Activated CD8-positive, alpha-beta memory T cell treated with anti-CD3 and anti-CD28 coated beads, Interleukin-2, amount 50 U/mL, for 24 hours (primary cell): ENCODE data around the gene P2RY8.
"Not testable (repeated sequence)": the region's sequence is repeated elsewhere in the genome, so short reads cannot be mapped to it uniquely, and the experiment has no call there.

Experiments used
- DNase-seq: peaks from one replicate; pipeline ENCODE4 v3.0.0-alpha.2; 2020; ENCODE audit errors: extremely low read depth

P2RY8 gene

GRCh38 chrX:1542994-1543725 is 6.2 kb upstream of the P2RY8 start:
- DNase-seq: no peak

GRCh38 chrX:1539146-1539545 is 2.2 kb upstream of the P2RY8 start:
- DNase-seq: not testable (repeated sequence)

- not testable (repeated sequence) for DNase-seq
Measured at GRCh38 chrX:1537716-1538090, 718 bp upstream of the P2RY8 start.

GRCh38 chrX:1536712-1537030 is 314 bp downstream of the P2RY8 start:
- DNase-seq: no peak

GRCh38 chrX:1535241-1536041 is 1.5 kb downstream of the P2RY8 start:
- DNase-seq: no peak

- no peak for DNase-seq
Measured at GRCh38 chrX:1534301-1535168, 2.5 kb downstream of the P2RY8 start.

GRCh38 chrX:1533058-1533457 is 3.9 kb downstream of the P2RY8 start:
- no peak for DNase-seq

- no peak for DNase-seq
Measured at GRCh38 chrX:1531096-1531890, 5.7 kb downstream of the P2RY8 start.

GRCh38 chrX:1529756-1530155 is 7.2 kb downstream of the P2RY8 start:
- DNase-seq: no peak

GRCh38 chrX:1529328-1529727 is 7.7 kb downstream of the P2RY8 start:
- no peak for DNase-seq

GRCh38 chrX:1528884-1529203 is 8.1 kb downstream of the P2RY8 start:
- no peak for DNase-seq

GRCh38 chrX:1528186-1528883 is 8.7 kb downstream of the P2RY8 start:
- no peak for DNase-seq

- no peak for DNase-seq
Measured at GRCh38 chrX:1527457-1527856, 9.5 kb downstream of the P2RY8 start.

- DNase-seq: no peak
Measured at GRCh38 chrX:1526565-1526964, 10.4 kb downstream of the P2RY8 start.

GRCh38 chrX:1525583-1526355 is 11.2 kb downstream of the P2RY8 start:
- no peak for DNase-seq

GRCh38 chrX:1524874-1525582 is 12.0 kb downstream of the P2RY8 start:
- no peak for DNase-seq

- not testable (repeated sequence) for DNase-seq
Measured at GRCh38 chrX:1522905-1523304, 14.1 kb downstream of the P2RY8 start.

GRCh38 chrX:1521459-1521956 is 15.5 kb downstream of the P2RY8 start:
- no peak for DNase-seq

- DNase-seq: no peak
Measured at GRCh38 chrX:1520350-1520749, 16.6 kb downstream of the P2RY8 start.
